ENCODE results near the gene OR10AD1.
"Not testable (repeated sequence)": the region's sequence is repeated elsewhere in the genome, so short reads cannot be mapped to it uniquely, and the experiment has no call there.

OR10AD1 gene

GRCh38 chr12:48157889-48158370 is 45.2 kb downstream of the OR10AD1 start:
- FAIRE-seq: no peak

GRCh38 chr12:48157018-48157888 is 45.8 kb downstream of the OR10AD1 start, which contains the start of gene ASB8:
TSS of gene ASB8 (minus strand) at chr12:48157515. CDS start at chr12:48153496, 4,019 bp downstream.
- FAIRE-seq: peak; percentile 51

GRCh38 chr12:48156652-48157017 is 46.5 kb downstream of the OR10AD1 start:
- no peak for FAIRE-seq

GRCh38 chr12:48155786-48156185 is 47.3 kb downstream of the OR10AD1 start:
- FAIRE-seq: not testable (repeated sequence)

Data from islet of Langerhans (tissue), 1 donor.